Kidney (tissue), 14 donors: ENCODE data around the gene TTC1. TPM values are rescaled to one million over a fixed set of nuclear protein-coding genes. Genes with fewer than 3 reads are reported as not detected.

Experiments
- DNase-seq, 5 donors: peaks; one replicate each; pipeline ENCODE4 v3.0.0-alpha.2; 2013 to 2020
- FAIRE-seq: peaks from 2 replicates; lab custom pipeline; 2012; peaks lifted over from hg19 to GRCh38; lab: Jason Lieb, UNC
- H3K27ac ChIP-seq, 2 donors: one replicate each; pipeline ENCODE4 v1.7.0; 2013; ENCODE audit warnings: low read depth in 2 of 2, low read length in 2 of 2, inconsistent platforms in 1 of 2
- H3K27me3 ChIP-seq: one replicate; pipeline ENCODE4 v1.7.1; 2013; ENCODE audit warnings: low read length, inconsistent platforms; ENCODE audit not compliant: control insufficient read depth, insufficient read depth
- H3K36me3 ChIP-seq, 3 donors: one replicate each; pipeline versions ENCODE4 v1.7.0 to v1.7.1; 2013; ENCODE audit warnings: low read length in 3 of 3, control low read depth in 1 of 3, inconsistent platforms in 1 of 3; ENCODE audit not compliant: insufficient read depth in 3 of 3, control insufficient read depth in 2 of 3
- H3K4me1 ChIP-seq, 3 donors: one replicate each; pipeline versions ENCODE4 v1.7.0 to v1.7.1; 2013; ENCODE audit warnings: low read length in 3 of 3, inconsistent platforms in 1 of 3, low read depth in 1 of 3; ENCODE audit not compliant: control insufficient read depth in 2 of 3, insufficient read depth in 2 of 3
- H3K4me3 ChIP-seq, 3 donors: one replicate each; pipeline versions ENCODE4 v1.7.0 to v1.8.1; 2013; ENCODE audit warnings: low read length in 3 of 3, control low read depth in 1 of 3, inconsistent platforms in 1 of 3
- H3K9ac ChIP-seq, 3 donors: one replicate each; pipeline versions ENCODE4 v1.7.0 to v1.7.1; 2013; ENCODE audit warnings: low read length in 3 of 3, control low read depth in 1 of 3, inconsistent platforms in 1 of 3
- H3K9me3 ChIP-seq, 3 donors: one replicate each; pipeline versions ENCODE4 v1.7.0 to v1.7.1; 2013; ENCODE audit warnings: low read length in 3 of 3, control low read depth in 1 of 3, inconsistent platforms in 1 of 3; ENCODE audit not compliant: control insufficient read depth in 2 of 3, insufficient read depth in 1 of 3
- CTCF ChIP-seq: IDR thresholded peaks from 3 replicates; pipeline ENCODE4 v1.5.1; 2012; ENCODE audit warnings: mild to moderate bottlenecking, moderate library complexity, borderline replicate concordance; ENCODE audit not compliant: insufficient read depth; ENCODE audit errors: extremely low read depth
- intact Hi-C: fragments of 100-400 bp; cut with DNase I; formaldehyde crosslinking; loops from one replicate; pipeline ENCODE4 v1.11.1; 2022
- polyA plus RNA-seq: library from polyadenylated mRNA; stranded (reverse); fragments of 350-450 nt; fragmentation: Illumina TruSeq; extraction: RNeasy Lipid Tissue Mini Kit (QIAGEN cat#74804); gene quantifications from one replicate; pipeline ENCODE4 v1.2.3, GENCODE V29; 2014; ENCODE audit warnings: low read depth, low replicate concordance; ENCODE audit not compliant: insufficient read depth
- total RNA-seq: library from RNA; stranded (reverse); fragmentation: NEBNext Ultra II Directional; extraction: Animal tissue kit (Norgen Biotek cat#: 25700); gene quantifications from one replicate; pipeline ENCODE4 v1.2.1, GENCODE V29; 2021
- donor health status: control.
- donor health status: control.
- donor health status: control.
- donor health status: control.
- donor health status: control.
- donor health status: DM: yes; HTN: yes; CAD: no.
- donor health status: Normal renal cell carcinoma (clear cell type).

TTC1 gene
- total and polyA plus RNA-seq, 2 donors from 2014 or later: 41.4 to 94.4 TPM

DNA sequence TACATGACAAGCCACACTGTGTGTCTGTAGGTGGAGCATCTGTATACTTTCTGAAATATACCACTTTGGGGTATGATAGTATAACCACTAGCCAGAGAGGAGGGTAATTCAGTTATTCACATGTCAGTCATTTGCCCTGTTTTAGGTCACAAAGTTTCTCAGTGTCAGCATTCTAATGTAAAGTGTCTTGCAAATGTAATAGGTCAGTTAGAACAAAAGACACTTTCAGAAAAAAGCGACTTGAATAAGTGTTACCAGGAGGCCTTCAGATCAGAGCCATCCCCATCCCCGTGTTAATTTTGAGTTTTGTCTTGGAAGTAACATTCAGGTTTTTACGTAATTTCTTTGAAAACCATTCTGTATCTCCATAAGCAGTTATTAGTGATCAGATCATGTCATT, 33.7 kb downstream of the TTC1 start:
- Histone ChIP-seq H3K36me3 (peaks cover 0 to 16% (median 0%) of the 10 kb centered on the region in 3 donors), H3K27me3 (no peaks in the 10 kb centered on the region), H3K9ac (no peak overlapping the region), H3K4me1 (no peaks in the 10 kb centered on the region), H3K4me3 (no peak overlapping the region), H3K9me3 (no peaks in the 10 kb centered on the region), H3K27ac (no peak overlapping the region)
- intact Hi-C loops: no loop called here
- no peak for TF ChIP-seq CTCF
- DNase-seq (no peak), FAIRE-seq (no peak)

DNA sequence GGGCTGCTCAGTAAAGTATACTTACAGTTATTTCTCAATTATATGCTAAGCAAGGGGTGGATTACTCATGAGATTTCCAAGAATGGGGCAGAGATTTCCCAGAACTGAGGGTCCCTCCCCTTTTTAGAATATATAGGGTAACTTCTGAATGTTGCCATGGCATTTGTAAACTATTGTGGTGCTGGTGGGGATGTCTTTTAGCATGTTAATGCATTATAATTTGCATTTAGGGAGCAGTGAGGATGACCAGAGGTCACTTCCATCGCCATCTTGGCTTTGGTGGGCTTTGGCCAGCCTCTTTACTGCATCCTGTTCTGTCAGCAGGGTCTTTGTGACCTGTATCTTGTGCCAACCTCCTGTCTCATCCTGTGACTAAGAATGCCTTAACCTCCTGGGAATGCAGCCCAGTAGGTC, 35.5 kb downstream of the TTC1 start:
- intact Hi-C loops: no loop called here
- no peak for TF ChIP-seq CTCF
- DNase-seq: no peak
- Histone ChIP-seq H3K4me3 (no peak overlapping the region), H3K36me3 (peaks cover 0 to 16% (median 0%) of the 10 kb centered on the region in 3 donors), H3K9me3 (no peaks in the 10 kb centered on the region), H3K4me1 (no peaks in the 10 kb centered on the region), H3K27me3 (no peaks in the 10 kb centered on the region), H3K27ac (no peak overlapping the region), H3K9ac (no peak overlapping the region)
- no peak for FAIRE-seq

DNA sequence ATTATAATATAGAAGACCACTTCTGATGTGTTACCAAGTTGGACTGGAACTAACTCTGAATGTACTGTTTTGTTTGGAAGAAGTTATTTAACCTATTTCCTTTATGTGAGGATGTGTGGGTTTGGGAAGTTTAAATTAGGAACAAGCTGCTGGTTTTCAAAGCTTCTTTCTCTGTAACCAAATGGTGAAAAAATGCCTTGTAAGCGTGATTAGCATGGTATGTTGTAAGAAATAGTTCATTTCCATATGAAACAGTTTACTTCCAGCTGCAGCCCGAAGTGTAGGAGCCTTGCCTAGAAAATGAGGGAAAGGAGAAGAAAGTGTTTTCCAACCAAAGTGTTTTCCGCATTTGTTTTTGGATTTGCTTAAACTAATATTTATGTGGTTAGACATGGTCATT, 36.0 kb downstream of the TTC1 start:
- no peaks in the 10 kb centered on the region for H3K9me3 ChIP-seq
- no peak overlapping the region for H3K27ac ChIP-seq
- TF ChIP-seq CTCF: no peak
- DNase-seq (no peak), FAIRE-seq (no peak)
- H3K36me3 ChIP-seq: peaks cover 0 to 13% (median 0%) of the 10 kb centered on the region in 3 donors
- no peaks in the 10 kb centered on the region for H3K4me1 ChIP-seq
- no peaks in the 10 kb centered on the region for H3K27me3 ChIP-seq
- no peak overlapping the region for H3K4me3 ChIP-seq
- H3K9ac ChIP-seq: no peak overlapping the region
- intact Hi-C loops: no loop called here

DNA sequence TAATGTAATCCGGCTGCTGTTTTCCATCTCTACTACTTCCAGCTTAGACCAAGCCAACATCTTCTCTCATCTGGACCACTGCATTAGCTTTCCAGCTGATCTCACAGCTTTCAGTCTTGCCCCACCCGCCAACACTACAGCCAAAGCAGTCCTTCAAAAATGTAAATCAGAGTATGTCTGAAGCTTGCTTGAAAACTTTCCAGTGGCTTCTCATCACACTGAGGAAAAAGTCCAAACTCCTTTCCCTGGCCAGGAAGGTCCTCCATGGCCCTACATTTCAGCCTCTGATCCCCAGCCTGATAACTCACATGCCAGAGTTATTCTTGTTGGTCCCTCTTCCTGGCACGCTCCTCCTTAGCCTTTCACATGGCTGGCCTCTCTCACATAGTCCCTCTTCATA, 38.5 kb downstream of the TTC1 start:
- Histone ChIP-seq H3K9me3 (no peaks in the 10 kb centered on the region), H3K36me3 (peaks cover 0 to 26% (median 14%) of the 10 kb centered on the region in 3 donors), H3K4me3 (no peak overlapping the region), H3K4me1 (no peaks in the 10 kb centered on the region), H3K27ac (no peak overlapping the region), H3K27me3 (no peaks in the 10 kb centered on the region), H3K9ac (no peak overlapping the region)
- no peak for TF ChIP-seq CTCF
- intact Hi-C loops: no loop called here
- FAIRE-seq (no peak), DNase-seq (no peak)
